ENCODE results near the gene DHRS3.

- TF ChIP-seq CTCF (IDR thresholded peaks at IDR 0.05) = no peak
- no peak for TF ChIP-seq POLR2A (IDR thresholded peaks at IDR 0.05)
Observed at GRCh38 chr1:12637693-12638092, 19.7 kb upstream of the DHRS3 start.
